Cardiac fibroblast (primary cell): ENCODE measurements around the gene EOLA1.
"Not testable (repeated sequence)": the region's sequence is repeated elsewhere in the genome, so short reads cannot be mapped to it uniquely, and the experiment has no call there.

Experiments
- DNase-seq, 2 donors: peaks; one replicate each; pipeline versions ENCODE4 v3.0.0 to v3.0.0-alpha.2; 2010; ENCODE audit warnings: low read depth in 2 of 2
- H3K4me3 ChIP-seq, 2 donors: replicated peaks in 1 of 2; 1 replicate in 1 of 2; 2 replicates in 1 of 2; pipeline ENCODE4 v1.5.1; 2011; ENCODE audit warnings: low read depth in 2 of 2, low read length in 2 of 2, mild to moderate bottlenecking in 2 of 2, moderate library complexity in 1 of 2
- CTCF ChIP-seq: IDR thresholded peaks from one replicate; pipeline ENCODE4 v1.5.1; 2011; ENCODE audit warnings: low read depth, mild to moderate bottlenecking, low read length, inconsistent platforms

EOLA1 gene

GRCh38 chrX:149572743-149573142 lies 31.9 kb downstream of the EOLA1 start:
- TF ChIP-seq CTCF, result no peak
- H3K4me3 ChIP-seq, result no peak overlapping the region
- DNase-seq, result peak in 1 of 2 donors; percentile 5

GRCh38 chrX:149573456-149573855 lies 32.6 kb downstream of the EOLA1 start:
- DNase-seq, result not testable (repeated sequence)

GRCh38 chrX:149585631-149586030 lies 44.8 kb downstream of the EOLA1 start:
- DNase-seq, H3K4me3 ChIP-seq: not testable (repeated sequence)

More at GRCh38 chrX:149573456-149573855, 32.6 kb downstream of the EOLA1 start:
- not testable (repeated sequence) for H3K4me3 ChIP-seq

GRCh38 chrX:149587359-149587758 lies 46.5 kb downstream of the EOLA1 start, which contains the start of gene MAGEA9B:
Gene MAGEA9B, minus strand, starts transcription at chrX:149587459. Its CDS starts 4,280 bp downstream, at chrX:149583179.
- H3K4me3 ChIP-seq, DNase-seq: not testable (repeated sequence)

- not testable (repeated sequence) for DNase-seq, H3K4me3 ChIP-seq
These were observed 50.2 kb downstream of the EOLA1 start for GRCh38 chrX:149590993-149591392.

- not testable (repeated sequence) for H3K4me3 ChIP-seq, DNase-seq
These were observed 54.4 kb downstream of the EOLA1 start, which contains the start of gene HSFX2 for GRCh38 chrX:149595214-149595613. Gene HSFX2, minus strand, starts transcription at chrX:149595314. Its CDS starts 614 bp downstream, at chrX:149594700.

- H3K4me3 ChIP-seq, DNase-seq: not testable (repeated sequence)
These were observed 55.1 kb downstream of the EOLA1 start for GRCh38 chrX:149595943-149596342.
